ENCODE measurements around the gene C19orf81. TPM values are rescaled to one million over a fixed set of nuclear protein-coding genes. Genes with fewer than 3 reads are reported as not detected.
"Not testable (repeated sequence)": the region's sequence is repeated elsewhere in the genome, so short reads cannot be mapped to it uniquely, and the experiment has no call there.

Gene C19orf81
- total and polyA plus RNA-seq, 7 experiments from 2014 or later, result 0.98 to 1.0 TPM; not detected in 5

DNA sequence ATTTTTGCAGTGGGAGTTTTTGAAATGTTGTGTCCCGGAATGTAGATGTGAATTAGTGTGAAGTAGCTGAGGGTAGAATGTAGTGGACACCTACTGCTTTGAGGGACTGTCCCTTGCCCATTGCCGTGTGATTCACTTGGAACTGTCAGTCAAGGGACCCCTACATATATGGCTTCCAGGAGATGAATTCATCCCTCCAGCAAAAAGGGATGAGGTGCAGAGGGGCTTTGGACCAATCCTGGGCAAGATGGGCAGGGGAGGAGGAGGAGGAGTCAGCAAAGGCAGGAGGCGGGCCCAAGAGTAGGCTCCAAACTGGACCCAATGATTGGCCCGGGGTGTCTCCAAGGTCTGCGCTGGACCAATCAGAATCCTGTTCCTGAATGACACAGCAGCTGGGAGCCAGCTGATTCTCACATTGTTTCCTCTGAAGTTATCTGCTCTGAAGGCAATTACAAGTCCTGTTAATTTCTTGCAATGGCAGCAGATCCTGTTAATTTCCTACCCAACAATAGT, 28.8 kb upstream of the C19orf81 start:
- H3K27ac Mint-ChIP-seq; H3K9me3 ChIP-seq (ENCODE audit: control insufficient read depth in 2 of 3, low read length in 3 of 3); H3K27me3 ChIP-seq (ENCODE audit: control insufficient read depth in 2 of 2, insufficient read depth in 2 of 2, low read length in 2 of 2); H3K36me3 Mint-ChIP-seq; POLR2A ChIA-PET; H3K4me3 ChIP-seq (ENCODE audit: low read length); H3K4me1 ChIP-seq (ENCODE audit: control insufficient read depth in 2 of 2, insufficient read depth in 2 of 2, low read length in 2 of 2); H3K9me3 Mint-ChIP-seq; H3K4me1 Mint-ChIP-seq; DNase-seq; H3K4me3 Mint-ChIP-seq; ATAC-seq; H3K27ac ChIP-seq (ENCODE audit: low read depth, low read length); CTCF ChIA-PET; intact Hi-C loops (cut with micrococcal nuclease); H3K36me3 ChIP-seq (ENCODE audit: control insufficient read depth in 2 of 3, insufficient read depth in 3 of 3, low read length in 3 of 3): not testable (repeated sequence)
- peaks cover 0 to 19% (median 0%) of the 10 kb centered on the region in 5 donors for H3K27me3 Mint-ChIP-seq

DNA sequence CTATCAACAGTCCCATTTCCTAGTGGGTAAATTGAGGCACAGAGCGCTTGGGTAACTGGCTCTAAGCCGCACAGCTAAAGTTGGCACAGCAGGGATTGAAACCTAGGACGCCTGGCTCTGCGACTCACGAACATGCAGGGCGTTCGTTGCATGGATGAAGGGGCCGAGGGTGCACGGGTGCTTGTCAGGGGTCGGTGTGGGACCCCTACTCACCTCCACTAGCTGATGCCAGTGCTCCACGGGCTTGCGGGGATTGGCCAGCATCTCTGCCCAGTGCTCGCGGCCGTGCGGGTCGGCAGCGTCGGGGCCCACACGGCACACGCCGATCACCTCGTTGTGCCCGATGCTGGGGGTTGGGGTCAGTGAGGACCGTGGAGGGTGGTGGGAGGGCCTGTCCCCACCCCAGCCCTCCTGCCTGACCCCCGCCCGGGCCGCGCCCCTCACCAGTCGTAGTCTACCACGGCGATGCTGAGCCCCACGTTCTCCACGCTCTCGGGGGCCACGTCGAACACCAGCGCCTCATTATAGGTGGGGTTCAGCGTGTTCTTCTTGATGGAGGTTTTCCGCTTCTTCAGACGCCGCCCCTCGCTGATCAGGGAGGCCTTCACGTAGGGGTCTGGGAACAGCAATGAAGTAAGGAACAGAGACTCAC, 24.2 kb upstream of the C19orf81 start:
- intact Hi-C loops (cut with micrococcal nuclease), result no loop called here
- CTCF ChIA-PET, result no interaction called here
- Histone ChIP-seq H3K4me1 (ENCODE audit: control insufficient read depth in 2 of 2, insufficient read depth in 2 of 2, low read length in 2 of 2) (no peaks in the 10 kb centered on the region), H3K27me3 (ENCODE audit: control insufficient read depth in 2 of 2, insufficient read depth in 2 of 2, low read length in 2 of 2) (no peaks in the 10 kb centered on the region), H3K9me3 (ENCODE audit: control insufficient read depth in 2 of 3, low read length in 3 of 3) (no peaks in the 10 kb centered on the region), H3K36me3 (ENCODE audit: control insufficient read depth in 2 of 3, insufficient read depth in 3 of 3, low read length in 3 of 3) (no peaks in the 10 kb centered on the region), H3K27ac (ENCODE audit: low read depth, low read length) (no peak overlapping the region), H3K4me3 (ENCODE audit: low read length) (no peak overlapping the region)
- H3K4me3 Mint-ChIP-seq, result no peak overlapping the region
- H3K9me3 Mint-ChIP-seq, result no peaks in the 10 kb centered on the region
- no peaks in the 10 kb centered on the region for H3K36me3 Mint-ChIP-seq
- DNase-seq, result no peak
- ATAC-seq, result no peak
- H3K27me3 Mint-ChIP-seq, result peaks cover 0 to 23% (median 14%) of the 10 kb centered on the region in 5 donors
- no peaks in the 10 kb centered on the region for H3K4me1 Mint-ChIP-seq
- POLR2A ChIA-PET, result no interaction called here
- no peak overlapping the region for H3K27ac Mint-ChIP-seq

DNA sequence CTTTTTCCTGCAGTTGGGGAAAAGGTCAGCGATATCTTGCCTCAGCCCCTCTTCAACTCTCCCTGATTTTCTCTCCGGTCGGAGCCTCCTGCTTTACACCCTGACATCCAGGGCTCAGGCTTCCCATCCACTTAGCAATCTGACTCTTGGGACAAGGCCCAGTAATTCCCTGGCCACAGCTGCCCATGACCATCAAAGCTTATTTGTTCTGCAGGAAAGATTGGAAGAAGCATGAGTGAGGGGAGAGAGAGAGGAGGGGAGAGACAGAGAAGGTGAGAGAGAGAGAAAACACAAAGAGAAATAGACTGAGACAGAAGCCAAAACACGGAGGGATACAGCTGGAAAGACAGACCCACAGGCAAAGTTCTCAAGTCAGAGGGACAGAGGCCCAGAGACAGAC, 23.2 kb upstream of the C19orf81 start:
- H3K27ac Mint-ChIP-seq, result no peak overlapping the region
- intact Hi-C loops (cut with micrococcal nuclease), result no loop called here
- Histone ChIP-seq H3K4me1 (ENCODE audit: control insufficient read depth in 2 of 2, insufficient read depth in 2 of 2, low read length in 2 of 2) (no peaks in the 10 kb centered on the region), H3K9me3 (ENCODE audit: control insufficient read depth in 2 of 3, low read length in 3 of 3) (no peaks in the 10 kb centered on the region), H3K27me3 (ENCODE audit: control insufficient read depth in 2 of 2, insufficient read depth in 2 of 2, low read length in 2 of 2) (no peaks in the 10 kb centered on the region), H3K27ac (ENCODE audit: low read depth, low read length) (no peak overlapping the region), H3K36me3 (ENCODE audit: control insufficient read depth in 2 of 3, insufficient read depth in 3 of 3, low read length in 3 of 3) (no peaks in the 10 kb centered on the region), H3K4me3 (ENCODE audit: low read length) (no peak overlapping the region)
- no peak overlapping the region for H3K4me3 Mint-ChIP-seq
- ChIA-PET POLR2A (no interaction called here), CTCF (interaction anchor here (0.6 kb wide), 1 partner anchor 258 kb away, joined by 3 read pairs; no protein-coding TSS in a partner anchor)
- H3K36me3 Mint-ChIP-seq, result no peaks in the 10 kb centered on the region
- peaks cover 0 to 32% (median 19%) of the 10 kb centered on the region in 5 donors for H3K27me3 Mint-ChIP-seq
- peaks cover 0 to 2% (median 0%) of the 10 kb centered on the region in 7 donors for H3K4me1 Mint-ChIP-seq
- H3K9me3 Mint-ChIP-seq, result peaks cover 0 to 4% (median 0%) of the 10 kb centered on the region in 11 donors
- ATAC-seq (no peak), DNase-seq (no peak)

DNA sequence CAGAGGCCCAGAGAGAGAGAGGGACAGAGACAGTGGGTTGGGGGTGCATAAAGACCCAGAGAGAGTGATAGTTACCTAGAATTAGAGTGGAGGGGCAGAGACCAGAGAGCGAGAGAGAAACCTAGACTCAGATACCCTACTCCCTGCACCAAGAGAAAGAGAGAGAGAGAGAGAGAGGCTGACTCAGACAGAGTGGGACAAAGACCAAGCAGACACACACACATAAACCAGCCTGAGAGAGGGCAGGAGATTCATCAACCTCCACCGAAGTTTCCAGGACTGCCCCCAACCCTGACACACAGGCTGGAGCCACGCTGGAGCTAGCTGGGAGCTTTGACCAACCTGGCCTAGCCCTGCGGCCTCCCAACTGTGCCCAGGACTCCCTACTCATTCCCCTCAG, 22.4 kb upstream of the C19orf81 start:
- ATAC-seq, result no peak
- intact Hi-C loops (cut with micrococcal nuclease), result no loop called here
- H3K9me3 Mint-ChIP-seq, result peaks cover 0 to 7% (median 0%) of the 10 kb centered on the region in 11 donors
- Histone ChIP-seq H3K27me3 (ENCODE audit: control insufficient read depth in 2 of 2, insufficient read depth in 2 of 2, low read length in 2 of 2) (no peaks in the 10 kb centered on the region), H3K36me3 (ENCODE audit: control insufficient read depth in 2 of 3, insufficient read depth in 3 of 3, low read length in 3 of 3) (no peaks in the 10 kb centered on the region), H3K9me3 (ENCODE audit: control insufficient read depth in 2 of 3, low read length in 3 of 3) (no peaks in the 10 kb centered on the region), H3K4me1 (ENCODE audit: control insufficient read depth in 2 of 2, insufficient read depth in 2 of 2, low read length in 2 of 2) (no peaks in the 10 kb centered on the region), H3K27ac (ENCODE audit: low read depth, low read length) (no peak overlapping the region), H3K4me3 (ENCODE audit: low read length) (no peak overlapping the region)
- CTCF ChIA-PET, result no interaction called here
- peaks cover 0 to 31% (median 24%) of the 10 kb centered on the region in 5 donors for H3K27me3 Mint-ChIP-seq
- POLR2A ChIA-PET, result no interaction called here
- H3K4me1 Mint-ChIP-seq, result peaks cover 0 to 2% (median 0%) of the 10 kb centered on the region in 7 donors
- H3K27ac Mint-ChIP-seq, result no peak overlapping the region
- no peak for DNase-seq
- no peak overlapping the region for H3K4me3 Mint-ChIP-seq
- H3K36me3 Mint-ChIP-seq, result no peaks in the 10 kb centered on the region

DNA sequence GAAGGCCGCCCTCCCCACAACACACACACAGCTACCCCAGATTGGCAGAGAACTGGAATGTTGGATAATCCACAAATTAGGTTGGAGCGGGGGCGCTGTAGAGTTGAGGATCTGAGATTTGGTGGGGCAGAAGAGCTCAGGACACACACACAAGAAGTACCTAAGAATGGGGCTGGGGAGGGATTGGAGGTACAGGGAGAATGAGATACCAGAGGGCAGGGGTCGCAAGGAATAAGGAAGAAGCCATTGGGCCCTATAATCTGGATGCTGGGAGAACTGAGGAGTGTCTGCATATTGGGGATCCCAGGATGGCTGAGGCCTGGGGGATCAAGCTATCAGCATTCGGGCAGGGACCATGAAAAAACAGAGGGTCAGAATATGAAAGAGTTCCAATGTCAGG, 21.1 kb upstream of the C19orf81 start:
- ATAC-seq (no peak), DNase-seq (no peak)
- peaks cover 0 to 2% (median 0%) of the 10 kb centered on the region in 7 donors for H3K4me1 Mint-ChIP-seq
- peaks cover 0 to 36% (median 24%) of the 10 kb centered on the region in 5 donors for H3K27me3 Mint-ChIP-seq
- ChIA-PET CTCF (no interaction called here), POLR2A (no interaction called here)
- H3K9me3 Mint-ChIP-seq, result peaks cover 0 to 13% (median 2%) of the 10 kb centered on the region in 11 donors
- H3K27ac ChIP-seq (ENCODE audit: low read depth, low read length), result no peak overlapping the region
- H3K27ac Mint-ChIP-seq, result no peak overlapping the region
- no peaks in the 10 kb centered on the region for H3K27me3 ChIP-seq (ENCODE audit: control insufficient read depth in 2 of 2, insufficient read depth in 2 of 2, low read length in 2 of 2)
- peaks cover 0 to 5% (median 0%) of the 10 kb centered on the region in 3 experiments for H3K9me3 ChIP-seq (ENCODE audit: control insufficient read depth in 2 of 3, low read length in 3 of 3)
- H3K36me3 ChIP-seq (ENCODE audit: control insufficient read depth in 2 of 3, insufficient read depth in 3 of 3, low read length in 3 of 3), result no peaks in the 10 kb centered on the region
- no peaks in the 10 kb centered on the region for H3K4me1 ChIP-seq (ENCODE audit: control insufficient read depth in 2 of 2, insufficient read depth in 2 of 2, low read length in 2 of 2)
- H3K36me3 Mint-ChIP-seq, result peaks cover 0 to under 1% (median 0%) of the 10 kb centered on the region in 5 donors
- intact Hi-C loops (cut with micrococcal nuclease), result no loop called here
- no peak overlapping the region for H3K4me3 Mint-ChIP-seq
- H3K4me3 ChIP-seq (ENCODE audit: low read length), result no peak overlapping the region

DNA sequence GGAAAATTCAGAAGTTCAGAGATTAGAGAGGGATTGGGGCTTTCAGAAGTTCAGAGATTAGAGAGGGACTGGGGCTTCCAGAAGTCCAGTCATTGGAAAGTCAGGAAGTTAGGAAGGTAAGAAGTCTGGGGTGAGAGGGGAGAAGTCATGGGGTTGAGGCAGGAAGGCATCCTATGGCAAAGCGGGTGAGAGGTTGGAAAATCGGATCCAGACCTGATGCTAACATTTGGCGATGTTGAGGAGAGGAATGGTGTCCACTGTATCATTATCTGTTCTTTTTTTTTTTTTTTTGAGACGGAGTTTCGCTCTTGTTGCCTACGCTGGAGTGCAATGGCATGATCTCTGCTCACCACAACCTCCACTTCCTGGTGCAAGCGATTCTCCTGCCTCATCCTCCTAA, 20.7 kb upstream of the C19orf81 start:
- Histone ChIP-seq H3K27ac (ENCODE audit: low read depth, low read length) (no peak overlapping the region), H3K27me3 (ENCODE audit: control insufficient read depth in 2 of 2, insufficient read depth in 2 of 2, low read length in 2 of 2) (no peaks in the 10 kb centered on the region), H3K4me1 (ENCODE audit: control insufficient read depth in 2 of 2, insufficient read depth in 2 of 2, low read length in 2 of 2) (no peaks in the 10 kb centered on the region), H3K36me3 (ENCODE audit: control insufficient read depth in 2 of 3, insufficient read depth in 3 of 3, low read length in 3 of 3) (no peaks in the 10 kb centered on the region), H3K9me3 (ENCODE audit: control insufficient read depth in 2 of 3, low read length in 3 of 3) (peaks cover 0 to 5% (median 0%) of the 10 kb centered on the region in 3 experiments), H3K4me3 (ENCODE audit: low read length) (no peak overlapping the region)
- DNase-seq (no peak), ATAC-seq (no peak)
- Mint-ChIP-seq H3K4me3 (no peak overlapping the region), H3K36me3 (peaks cover 0 to 5% (median 0%) of the 10 kb centered on the region in 5 donors), H3K4me1 (peaks cover 0 to 2% (median 0%) of the 10 kb centered on the region in 7 donors), H3K27me3 (peaks cover 0 to 39% (median 24%) of the 10 kb centered on the region in 5 donors), H3K27ac (no peak overlapping the region), H3K9me3 (peaks cover 3 to 17% (median 6%) of the 10 kb centered on the region in 11 donors)
- CTCF ChIA-PET, result no interaction called here
- POLR2A ChIA-PET, result no interaction called here
- intact Hi-C loops (cut with micrococcal nuclease), result no loop called here

DNA sequence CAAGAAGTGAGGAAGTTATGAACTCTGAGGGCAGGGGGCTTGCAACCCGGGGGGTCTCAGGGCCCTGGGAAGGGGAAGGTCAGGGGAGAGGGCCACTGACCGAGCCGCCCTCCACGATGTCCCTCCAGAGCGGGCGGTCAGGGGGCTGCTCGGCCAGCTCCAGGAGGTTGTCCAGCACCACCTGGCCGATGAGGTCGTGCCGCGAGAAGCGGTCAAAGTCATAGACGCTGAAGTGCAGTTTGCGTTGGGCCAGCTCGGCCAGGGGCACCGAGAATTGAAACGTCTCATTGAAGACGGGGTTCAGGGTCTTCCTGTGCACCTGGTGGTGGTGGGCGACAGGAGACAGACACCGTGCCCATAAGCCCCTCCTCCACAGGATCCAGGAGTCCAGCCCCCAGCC, 20.1 kb upstream of the C19orf81 start:
- CTCF ChIA-PET, result no interaction called here
- POLR2A ChIA-PET, result no interaction called here
- H3K4me1 ChIP-seq (ENCODE audit: control insufficient read depth in 2 of 2, insufficient read depth in 2 of 2, low read length in 2 of 2), result no peaks in the 10 kb centered on the region
- H3K27me3 Mint-ChIP-seq, result peaks cover 0 to 40% (median 24%) of the 10 kb centered on the region in 5 donors
- H3K27ac ChIP-seq (ENCODE audit: low read depth, low read length), result no peak overlapping the region
- peaks cover 0 to 12% (median 0%) of the 10 kb centered on the region in 3 experiments for H3K9me3 ChIP-seq (ENCODE audit: control insufficient read depth in 2 of 3, low read length in 3 of 3)
- H3K36me3 ChIP-seq (ENCODE audit: control insufficient read depth in 2 of 3, insufficient read depth in 3 of 3, low read length in 3 of 3), result no peaks in the 10 kb centered on the region
- H3K9me3 Mint-ChIP-seq, result peaks cover 4 to 23% (median 11%) of the 10 kb centered on the region in 11 donors
- H3K4me1 Mint-ChIP-seq, result peaks cover 0 to 2% (median 0%) of the 10 kb centered on the region in 7 donors
- H3K4me3 Mint-ChIP-seq, result no peak overlapping the region
- no peak overlapping the region for H3K4me3 ChIP-seq (ENCODE audit: low read length)
- peaks cover 0 to 8% (median 0%) of the 10 kb centered on the region in 5 donors for H3K36me3 Mint-ChIP-seq
- no peak overlapping the region for H3K27ac Mint-ChIP-seq
- DNase-seq (no peak), ATAC-seq (no peak)
- intact Hi-C loops (cut with micrococcal nuclease), result no loop called here
- H3K27me3 ChIP-seq (ENCODE audit: control insufficient read depth in 2 of 2, insufficient read depth in 2 of 2, low read length in 2 of 2), result no peaks in the 10 kb centered on the region

Measured in naive thymus-derived CD4-positive, alpha-beta T cell (primary cell).